HG02759 (cell line): ENCODE data around the gene SPCS1.
"Not testable (repeated sequence)": the region's sequence is repeated elsewhere in the genome, so short reads cannot be mapped to it uniquely, and the experiment has no call there.

Source experiments
- ATAC-seq: cut with Tn5 transposase; IDR thresholded peaks from one replicate; pipeline ENCODE4 v1.9.1; 2021; ENCODE audit warnings: mild to moderate bottlenecking, moderate library complexity; ENCODE audit not compliant: unreplicated experiment

Gene SPCS1

DNA sequence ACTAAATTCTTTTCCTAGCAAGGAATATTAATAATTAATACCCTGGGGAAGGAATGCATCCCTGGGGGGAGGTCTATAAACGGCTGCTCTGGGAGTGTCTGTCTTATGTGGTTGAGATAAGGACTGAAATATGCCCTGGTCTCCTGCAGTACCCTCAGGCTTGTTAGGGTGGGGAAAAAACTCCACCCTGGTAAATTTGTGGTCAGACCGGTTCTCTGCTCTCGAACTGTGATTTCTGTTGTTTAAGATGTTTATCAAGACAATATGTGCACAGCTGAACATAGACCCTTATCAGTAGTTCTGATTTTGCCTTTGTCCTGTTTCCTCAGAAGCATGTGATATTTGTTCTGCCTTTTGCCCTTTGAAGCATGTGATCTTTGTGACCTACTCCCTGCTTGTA, 22.8 kb downstream of the SPCS1 start:
- not testable (repeated sequence) for ATAC-seq

DNA sequence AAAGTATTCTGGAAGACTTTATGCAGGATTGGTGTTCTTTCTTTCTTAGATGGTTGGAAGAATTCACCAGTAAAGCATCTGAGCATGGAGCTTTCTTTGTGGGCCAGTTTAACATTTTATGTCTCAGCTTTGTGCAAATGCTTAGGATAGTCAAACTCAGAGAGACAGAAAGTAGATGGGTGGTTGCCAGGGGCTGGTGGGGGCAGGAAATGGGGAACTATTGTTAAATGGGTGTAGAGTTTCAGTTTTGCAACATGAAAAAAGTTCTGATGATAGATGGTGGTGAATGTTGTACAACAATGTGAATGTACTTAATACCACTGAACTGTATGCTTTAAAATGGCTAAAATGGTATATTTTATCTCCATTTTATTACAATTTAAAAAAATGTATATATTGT, 24.8 kb downstream of the SPCS1 start:
- no peak for ATAC-seq

DNA sequence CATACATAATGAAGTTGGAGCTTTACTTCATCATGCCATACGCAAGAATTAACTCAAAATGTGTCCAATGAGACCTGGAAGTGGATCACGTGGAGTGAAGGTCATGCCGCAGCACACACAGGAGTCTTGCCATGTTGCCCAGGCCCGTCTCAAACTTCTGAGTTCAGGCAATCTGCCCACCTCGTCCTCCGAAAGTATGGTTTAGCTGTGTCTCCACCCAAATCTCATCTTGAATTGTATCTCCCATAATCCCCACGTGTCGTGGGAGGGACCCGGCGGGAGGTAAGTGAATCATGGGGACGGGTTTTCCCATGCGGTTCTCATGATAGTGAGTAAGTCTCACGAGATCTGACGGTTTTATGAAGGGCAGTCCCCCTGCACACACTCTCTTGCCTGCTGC, 25.7 kb downstream of the SPCS1 start:
- ATAC-seq, result no peak

DNA sequence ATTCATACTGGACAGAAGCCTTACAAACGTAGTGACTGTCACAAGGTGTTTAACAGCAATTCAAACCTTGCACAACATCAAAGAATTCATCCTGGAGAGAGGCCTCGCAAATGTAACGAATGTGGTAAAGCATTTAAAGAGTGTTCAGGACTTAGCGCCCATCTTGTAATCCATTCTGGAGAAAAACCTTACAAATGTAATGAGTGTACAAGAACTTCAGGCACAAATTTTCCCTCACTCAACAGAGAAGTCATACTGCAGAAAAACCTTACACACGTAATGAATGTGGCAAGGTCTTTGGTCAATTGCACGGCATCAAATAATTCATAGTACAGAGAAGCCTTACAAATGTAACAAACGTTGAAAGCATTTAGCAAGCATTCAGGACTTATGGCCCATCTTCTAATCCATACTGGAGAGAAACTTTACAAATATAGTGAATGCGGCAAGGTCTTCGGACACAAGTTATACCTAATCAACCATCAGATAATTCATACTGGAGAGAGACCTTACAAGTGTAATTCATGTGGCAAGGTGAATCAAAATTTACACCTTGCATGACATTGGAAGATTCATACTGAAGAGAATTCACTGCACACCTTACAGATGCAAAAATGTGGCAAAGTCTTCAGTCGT, 27.5 kb downstream of the SPCS1 start:
- no peak for ATAC-seq

DNA sequence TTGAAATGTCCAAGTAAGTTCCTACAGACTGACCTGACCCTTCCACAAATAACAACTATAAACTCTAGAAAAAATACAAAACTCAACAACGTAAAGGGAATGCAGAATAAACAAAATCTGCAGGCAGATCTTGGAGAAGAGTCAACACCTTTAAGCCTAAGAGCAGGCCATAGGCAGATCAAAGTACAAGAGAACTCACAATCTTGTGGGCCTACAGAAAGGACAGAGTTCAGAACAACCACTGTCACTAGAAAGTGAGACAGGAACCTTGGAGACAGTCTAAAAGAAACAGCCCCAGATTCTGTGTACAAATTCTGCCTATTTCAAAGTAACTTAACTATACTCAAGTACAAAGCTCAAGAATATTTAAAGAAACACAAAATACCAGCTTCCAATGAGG, 33.8 kb downstream of the SPCS1 start:
- ATAC-seq, result no peak

DNA sequence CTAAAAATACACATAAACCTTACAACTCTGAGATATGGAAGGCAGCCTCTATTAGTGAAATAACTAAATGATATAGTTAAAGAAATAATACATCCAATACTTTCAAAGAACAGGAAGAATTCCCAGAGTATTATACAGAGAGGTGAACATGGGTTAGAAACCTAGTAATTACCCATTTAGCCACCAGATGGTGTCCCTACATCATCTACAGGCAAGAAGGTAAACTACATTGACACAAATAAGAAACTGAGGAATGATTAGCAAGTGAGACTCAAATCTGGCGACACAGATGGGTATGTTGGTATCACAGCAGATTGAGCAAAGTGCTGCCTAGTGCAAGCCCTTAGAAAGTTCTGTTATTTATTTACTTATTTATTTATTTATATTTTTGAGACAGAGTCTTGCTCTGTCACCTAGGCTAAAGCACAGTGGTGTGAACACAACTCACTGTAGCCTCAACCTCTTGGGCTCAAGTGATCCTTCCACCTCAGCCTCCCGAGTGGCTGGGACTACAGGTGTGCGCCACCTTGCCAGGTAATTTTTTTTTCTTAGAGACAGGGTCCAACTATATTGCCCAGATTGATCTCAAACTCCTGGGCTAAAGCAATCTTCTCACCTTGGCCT, 36.6 kb downstream of the SPCS1 start:
- no peak for ATAC-seq

DNA sequence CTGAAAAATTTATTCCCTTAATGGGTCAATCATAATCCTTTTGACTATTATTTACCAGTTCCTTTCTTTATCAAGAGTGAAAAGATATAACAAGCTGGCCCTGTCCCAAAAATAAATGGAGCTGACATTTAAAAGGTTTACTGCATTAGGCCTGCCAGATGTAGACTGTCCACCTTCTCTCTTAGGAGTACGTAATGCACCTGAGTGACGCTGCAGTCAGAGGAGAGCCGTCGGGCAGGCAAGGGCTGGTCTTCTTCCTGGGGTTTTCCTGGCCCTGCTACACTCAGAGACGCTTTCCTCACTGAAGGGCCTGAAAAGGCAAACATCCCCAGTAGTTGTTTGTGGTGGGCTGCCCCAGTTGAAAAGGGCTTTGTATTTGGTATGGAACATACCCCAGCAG, 37.2 kb downstream of the SPCS1 start:
- ATAC-seq, result no peak

DNA sequence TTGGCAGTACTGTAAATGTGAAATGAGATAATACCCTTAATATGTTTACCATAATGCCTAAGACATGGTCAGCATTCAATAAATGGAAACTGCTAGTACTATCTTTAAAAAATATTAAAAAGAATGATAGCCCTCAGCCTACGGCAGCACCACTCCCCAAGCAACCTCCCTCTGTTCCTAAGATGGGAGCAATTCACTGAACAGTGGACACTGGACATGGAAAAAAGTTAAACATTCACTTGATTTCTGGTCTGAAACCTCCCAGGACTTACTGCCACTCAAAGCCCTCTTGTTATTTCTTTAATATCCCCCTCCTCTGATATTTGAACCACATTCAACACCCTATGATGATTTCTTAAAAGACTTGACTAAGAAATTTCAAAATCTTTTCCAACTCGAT, 37.8 kb downstream of the SPCS1 start:
- ATAC-seq, result no peak

DNA sequence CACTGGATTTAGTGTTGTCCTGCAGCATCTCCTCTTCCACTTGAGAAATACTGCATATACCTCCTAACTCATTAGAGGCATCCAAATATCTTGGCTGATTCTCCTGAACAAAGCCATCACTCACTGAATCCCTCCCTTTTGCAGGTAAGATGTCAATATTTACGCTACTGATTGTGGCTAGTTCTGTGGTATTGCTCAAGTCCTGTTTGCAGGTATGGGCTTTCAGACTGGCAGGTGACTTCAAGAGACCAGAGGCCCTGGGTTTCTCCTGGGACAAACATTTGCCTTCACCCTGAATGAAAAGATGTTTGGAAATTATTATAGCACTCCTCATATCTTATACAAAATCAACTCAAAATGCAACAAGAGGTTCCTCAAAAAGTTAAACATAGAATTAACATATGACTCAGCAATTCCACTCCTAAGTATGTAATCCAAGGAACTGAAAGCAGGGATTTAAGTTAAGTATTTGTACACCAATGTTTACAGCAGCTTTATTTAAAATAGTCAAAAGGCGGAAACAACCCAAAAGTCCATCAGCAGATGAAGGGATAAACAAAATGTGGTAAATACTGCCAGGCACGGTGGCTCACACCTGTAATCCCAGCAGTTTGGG, 46.2 kb downstream of the SPCS1 start:
- ATAC-seq, result no peak

DNA sequence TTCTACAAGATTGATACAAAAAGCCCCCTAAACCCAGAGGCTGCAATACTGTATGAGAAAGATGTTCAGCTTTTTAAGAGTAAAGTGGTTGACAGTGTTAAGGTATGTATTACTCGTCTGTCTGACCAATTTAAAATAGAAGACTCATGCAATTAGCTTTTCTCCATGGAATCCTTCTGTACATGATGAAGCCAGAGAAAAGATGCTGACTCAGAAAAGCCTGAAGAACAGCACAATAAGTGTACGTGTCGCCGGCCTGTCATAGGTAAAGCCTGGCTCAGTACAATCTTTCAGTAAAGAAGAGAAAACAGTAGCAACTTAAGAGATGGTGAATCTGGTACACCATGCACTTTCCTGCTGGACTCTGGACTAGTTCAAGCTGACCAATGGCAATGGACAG, 48.5 kb downstream of the SPCS1 start:
- ATAC-seq, result no peak

DNA sequence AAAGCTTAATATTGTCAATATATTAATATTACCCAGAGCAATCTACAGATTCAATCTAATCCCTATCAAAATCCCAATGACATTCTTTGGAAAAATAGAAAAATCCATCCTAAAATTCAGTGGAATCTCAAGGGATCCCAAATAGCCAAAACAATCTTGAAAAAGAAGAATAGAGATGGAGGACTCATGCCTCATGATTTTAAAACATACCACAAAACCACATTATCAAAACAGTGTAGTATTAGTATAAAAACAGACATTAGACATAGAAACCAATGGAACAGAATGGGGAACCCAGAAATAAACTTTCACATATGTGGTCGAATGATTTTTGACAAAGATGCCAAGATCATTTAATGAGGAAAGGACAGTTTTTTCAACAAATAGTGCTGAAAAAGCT, 50.2 kb downstream of the SPCS1 start:
- ATAC-seq, result no peak
